CD14-positive monocyte (primary cell): Measurements from ENCODE around the gene NANOGP8. TPM values are rescaled to one million over a fixed set of nuclear protein-coding genes. Genes with fewer than 3 reads are reported as not detected.

Experiments used
- DNase-seq, 3 donors: peaks; one replicate each; pipeline ENCODE4 v3.0.0-alpha.2; 2011 to 2022
- H2AFZ ChIP-seq: 2 replicates; pipeline ENCODE4 v1.6.0; 2012; ENCODE audit warnings: mild to moderate bottlenecking, low read depth, low read length, inconsistent platforms; ENCODE audit not compliant: insufficient read depth, poor library complexity, severe bottlenecking
- H3K27ac ChIP-seq, 2 donors: 1 replicate in 1 of 2; 2 replicates in 1 of 2; pipeline ENCODE4 v1.5.1; 2012 to 2013; ENCODE audit warnings: low read length in 2 of 2, control low read depth in 1 of 2, inconsistent platforms in 1 of 2, low read depth in 1 of 2, mild to moderate bottlenecking in 1 of 2
- H3K27me3 ChIP-seq, 2 donors: one replicate each; pipeline versions ENCODE4 v1.6.0 to v1.6.1; 2011 to 2013; ENCODE audit warnings: low read length in 2 of 2; ENCODE audit not compliant: control insufficient read depth in 2 of 2, insufficient read depth in 2 of 2
- H3K36me3 ChIP-seq, 2 donors: replicated peaks in 1 of 2; 1 replicate in 1 of 2; 2 replicates in 1 of 2; pipeline versions ENCODE4 v1.5.1 to v1.6.1; 2012 to 2013; ENCODE audit warnings: low read length in 2 of 2, control low read depth in 1 of 2, inconsistent platforms in 1 of 2, mild to moderate bottlenecking in 1 of 2; ENCODE audit not compliant: insufficient read depth in 2 of 2, control insufficient read depth in 1 of 2
- H3K4me1 ChIP-seq, 2 donors: 1 replicate in 1 of 2; 2 replicates in 1 of 2; pipeline versions ENCODE4 v1.5.1 to v1.6.1; 2012 to 2013; ENCODE audit warnings: low read length in 2 of 2, control low read depth in 1 of 2, inconsistent platforms in 1 of 2, mild to moderate bottlenecking in 1 of 2, moderate library complexity in 1 of 2; ENCODE audit not compliant: insufficient read depth in 2 of 2, control insufficient read depth in 1 of 2
- H3K4me2 ChIP-seq: replicated peaks from 2 replicates; pipeline ENCODE3; 2012; ENCODE audit warnings: low read length, moderate library complexity, mild to moderate bottlenecking; ENCODE audit not compliant: poor library complexity, severe bottlenecking; ENCODE audit errors: extremely low read depth
- H3K4me3 ChIP-seq, 3 experiments: fragments of 200-600 bp in 1 of 3; sonication (generic) in 1 of 3; replicated peaks in 1 of 3; 1 replicate in 2 of 3; 2 replicates in 1 of 3; pipeline ENCODE4 v1.5.1; 2011 to 2013; ENCODE audit warnings: low read length in 3 of 3, mild to moderate bottlenecking in 3 of 3, control low read depth in 2 of 3, low read depth in 2 of 3, inconsistent platforms in 1 of 3, moderate library complexity in 1 of 3
- H3K79me2 ChIP-seq: 2 replicates; pipeline ENCODE4 v1.6.0; 2012; ENCODE audit warnings: mild to moderate bottlenecking, control low read depth, inconsistent platforms, low read length, moderate library complexity; ENCODE audit not compliant: insufficient read depth
- H3K9ac ChIP-seq: 2 replicates; pipeline ENCODE4 v1.6.0; 2017; ENCODE audit warnings: low read length, mild to moderate bottlenecking; ENCODE audit not compliant: insufficient read depth, poor library complexity, severe bottlenecking
- H3K9me3 ChIP-seq, 2 donors: replicated peaks in 1 of 2; 1 replicate in 1 of 2; 2 replicates in 1 of 2; pipeline versions ENCODE4 v1.5.1 to v1.6.1; 2012 to 2013; ENCODE audit warnings: low read length in 2 of 2, control low read depth in 1 of 2; ENCODE audit not compliant: control insufficient read depth in 1 of 2, insufficient read depth in 1 of 2
- H4K20me1 ChIP-seq: 2 replicates; pipeline ENCODE4 v1.6.0; 2012; ENCODE audit warnings: mild to moderate bottlenecking, low read length, control low read depth, moderate library complexity; ENCODE audit not compliant: insufficient read depth
- H3K27ac Mint-ChIP-seq, 7 donors: one replicate each; pipeline ENCODE4 v1.8.0; 2020; ENCODE audit warnings: mild to moderate bottlenecking in 7 of 7, mixed read lengths in 7 of 7, moderate library complexity in 6 of 7, inconsistent platforms in 2 of 7
- H3K27me3 Mint-ChIP-seq, 3 donors: one replicate each; pipeline ENCODE4 v1.8.0; 2021 to 2022; ENCODE audit warnings: low read depth in 3 of 3, mild to moderate bottlenecking in 3 of 3, mixed read lengths in 3 of 3, moderate library complexity in 3 of 3, inconsistent platforms in 1 of 3
- H3K36me3 Mint-ChIP-seq, 2 donors: one replicate each; pipeline ENCODE4 v1.8.0; 2020; ENCODE audit warnings: mixed read lengths in 2 of 2, inconsistent platforms in 1 of 2, mild to moderate bottlenecking in 1 of 2
- H3K4me1 Mint-ChIP-seq: one replicate; pipeline ENCODE4 v1.8.0; 2020; ENCODE audit warnings: mild to moderate bottlenecking, mixed read lengths
- H3K4me3 Mint-ChIP-seq, 2 donors: one replicate each; pipeline ENCODE4 v1.8.0; 2020; ENCODE audit warnings: mild to moderate bottlenecking in 2 of 2, mixed read lengths in 2 of 2, moderate library complexity in 1 of 2
- H3K9me3 Mint-ChIP-seq, 7 donors: one replicate each; pipeline ENCODE4 v1.8.0; 2020 to 2022; ENCODE audit warnings: mixed read lengths in 7 of 7, mild to moderate bottlenecking in 6 of 7, moderate library complexity in 6 of 7, inconsistent platforms in 2 of 7
- WGBS: methylation state at CpG from one replicate; pipeline ENCODE4 v1.1.5; 2013; ENCODE audit warnings: missing lambda C conversion rate; ENCODE audit not compliant: insufficient coverage; 5-methylcytosine and 5-hydroxymethylcytosine counted together
- intact Hi-C, 2 donors: fragments of 100-400 bp; cut with micrococcal nuclease; formaldehyde crosslinking; loops; one replicate each; pipeline versions ENCODE4 v1.15.0 to v1.15.1; 2023
- polyA plus RNA-seq, 3 donors: library from polyadenylated mRNA; depleted of rRNA in 1 of 3; unstranded in 2 of 3; stranded (reverse) in 1 of 3; fragments of 300-500 nt in 2 of 3; fragments of >200 nt in 1 of 3; fragmentation: Illumina TruSeq in 2 of 3; gene quantifications; 1 replicate in 2 of 3; 2 replicates in 1 of 3; pipeline ENCODE4 v1.2.3, GENCODE V29; 2012 to 2021
- TF ChIP-seq, protein P1 (sequence below): fragments of 200-600 bp; IDR thresholded peaks from one replicate; pipeline ENCODE4 v1.8.0; 2022; ENCODE audit warnings: antibody characterized with exemption, mild to moderate bottlenecking

Gene NANOGP8
- polyA plus RNA-seq, 3 donors, result not detected

DNA sequence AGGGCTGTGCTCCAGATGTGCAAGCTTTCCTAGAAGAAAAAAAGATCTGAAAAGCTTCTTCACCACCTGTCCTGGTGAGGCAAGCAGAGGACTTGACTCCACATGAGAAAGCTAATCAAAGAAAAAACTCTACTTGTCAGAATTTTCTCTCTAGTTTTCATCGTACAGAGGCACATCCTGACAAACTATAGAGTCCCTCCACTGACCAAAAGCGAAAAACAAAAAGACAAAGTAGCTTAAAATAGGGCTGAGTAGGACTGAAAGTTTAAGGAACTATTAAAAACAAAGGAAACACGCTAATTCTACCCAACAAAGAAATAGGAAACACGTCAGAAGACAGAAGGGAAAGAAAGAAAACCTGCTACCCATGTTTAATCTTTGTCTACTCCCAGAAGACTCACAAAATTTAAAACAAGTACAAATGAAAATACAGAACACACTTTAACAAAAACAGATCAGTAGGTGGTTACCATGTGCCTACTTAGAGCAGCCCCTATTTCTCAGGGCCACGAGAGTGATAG is 26.5 kb downstream of the NANOGP8 start:
- 58% methylated on average over 2 of the region's 5 CpGs for WGBS
- Mint-ChIP-seq H3K4me1 (peaks cover 42% of the 10 kb centered on the region), H3K9me3 (peaks cover 0 to 4% (median 0%) of the 10 kb centered on the region in 7 donors), H3K36me3 (peaks cover 0 to 2% of the 10 kb centered on the region in 2 donors), H3K27ac (peak overlapping the region; percentile 41 to 96 (median 89)), H3K27me3 (peaks cover 0 to 3% (median 2%) of the 10 kb centered on the region in 3 donors), H3K4me3 (peak overlapping the region; percentile 2 to 48)
- Histone ChIP-seq H3K4me1 (peaks cover 35 to 36% of the 10 kb centered on the region in 2 donors), H2AFZ (peak overlapping the region; percentile 48), H3K9me3 (no peaks in the 10 kb centered on the region), H3K4me3 (peak overlapping the region in 1 of 3 experiments; percentile 20), H3K27ac (peak overlapping the region; percentile 52 to 86), H3K9ac (no peak overlapping the region), H4K20me1 (no peaks in the 10 kb centered on the region), H3K27me3 (no peaks in the 10 kb centered on the region), H3K79me2 (no peaks in the 10 kb centered on the region), H3K4me2 (peak overlapping the region; percentile 55), H3K36me3 (no peaks in the 10 kb centered on the region)
- intact Hi-C loops, result no loop called here
- TF ChIP-seq, protein P1, sequence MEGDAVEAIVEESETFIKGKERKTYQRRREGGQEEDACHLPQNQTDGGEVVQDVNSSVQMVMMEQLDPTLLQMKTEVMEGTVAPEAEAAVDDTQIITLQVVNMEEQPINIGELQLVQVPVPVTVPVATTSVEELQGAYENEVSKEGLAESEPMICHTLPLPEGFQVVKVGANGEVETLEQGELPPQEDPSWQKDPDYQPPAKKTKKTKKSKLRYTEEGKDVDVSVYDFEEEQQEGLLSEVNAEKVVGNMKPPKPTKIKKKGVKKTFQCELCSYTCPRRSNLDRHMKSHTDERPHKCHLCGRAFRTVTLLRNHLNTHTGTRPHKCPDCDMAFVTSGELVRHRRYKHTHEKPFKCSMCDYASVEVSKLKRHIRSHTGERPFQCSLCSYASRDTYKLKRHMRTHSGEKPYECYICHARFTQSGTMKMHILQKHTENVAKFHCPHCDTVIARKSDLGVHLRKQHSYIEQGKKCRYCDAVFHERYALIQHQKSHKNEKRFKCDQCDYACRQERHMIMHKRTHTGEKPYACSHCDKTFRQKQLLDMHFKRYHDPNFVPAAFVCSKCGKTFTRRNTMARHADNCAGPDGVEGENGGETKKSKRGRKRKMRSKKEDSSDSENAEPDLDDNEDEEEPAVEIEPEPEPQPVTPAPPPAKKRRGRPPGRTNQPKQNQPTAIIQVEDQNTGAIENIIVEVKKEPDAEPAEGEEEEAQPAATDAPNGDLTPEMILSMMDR, result no peak
- DNase-seq, result peak in 1 of 3 donors; percentile 20

DNA sequence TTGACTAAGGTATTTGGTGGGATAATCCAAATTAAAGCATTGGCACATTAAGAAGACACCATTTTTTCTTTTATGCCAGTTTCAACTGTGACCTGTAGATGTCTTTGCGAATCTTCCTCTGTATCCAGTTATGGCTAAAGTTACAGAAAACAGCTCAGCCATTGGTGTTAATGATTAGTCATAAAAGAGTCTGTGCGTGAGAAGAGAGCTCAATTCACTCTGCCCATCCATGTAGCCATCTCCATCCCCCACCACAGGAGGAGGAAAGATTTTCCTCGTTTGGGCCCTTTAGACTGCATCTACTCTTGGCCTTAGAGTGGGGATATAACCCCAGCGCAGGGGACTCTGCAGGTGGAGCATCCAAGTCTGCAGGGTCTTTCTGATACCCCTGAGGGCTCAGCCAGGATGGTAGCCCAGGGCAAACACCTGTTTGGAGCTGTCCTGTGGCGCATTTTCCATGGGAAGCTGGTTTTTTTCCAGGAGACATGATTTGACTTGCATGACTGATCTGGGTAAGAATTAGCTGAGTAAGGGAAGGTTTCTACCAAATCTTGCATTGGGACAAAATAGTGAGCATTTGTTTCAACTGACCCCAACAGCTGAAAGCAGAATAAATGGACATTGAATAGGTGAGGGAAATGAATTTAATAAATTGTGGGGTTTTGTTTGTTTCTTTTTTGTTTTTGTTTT is 29.5 kb downstream of the NANOGP8 start:
- no peaks in the 10 kb centered on the region for H3K36me3 ChIP-seq
- DNase-seq, result no peak
- H3K9ac ChIP-seq, result no peak overlapping the region
- no peak overlapping the region for H3K4me3 Mint-ChIP-seq
- H3K4me1 ChIP-seq, result peaks cover 26 to 30% of the 10 kb centered on the region in 2 donors
- 92% methylated on average over 2 of the region's 5 CpGs for WGBS
- peaks cover 0 to 6% (median 1%) of the 10 kb centered on the region in 3 donors for H3K27me3 Mint-ChIP-seq
- no peak overlapping the region for H3K27ac Mint-ChIP-seq
- no peak overlapping the region for H3K4me2 ChIP-seq
- intact Hi-C loops, result no loop called here
- no peak overlapping the region for H3K27ac ChIP-seq
- H3K9me3 ChIP-seq, result no peaks in the 10 kb centered on the region
- H3K4me1 Mint-ChIP-seq, result peaks cover 32% of the 10 kb centered on the region
- H3K4me3 ChIP-seq, result no peak overlapping the region
- no peaks in the 10 kb centered on the region for H3K79me2 ChIP-seq
- H2AFZ ChIP-seq, result no peak overlapping the region
- peaks cover 0 to 8% (median 2%) of the 10 kb centered on the region in 7 donors for H3K9me3 Mint-ChIP-seq
- TF ChIP-seq, protein P1, result no peak
- H3K36me3 Mint-ChIP-seq, result no peaks in the 10 kb centered on the region
- H4K20me1 ChIP-seq, result no peaks in the 10 kb centered on the region
- H3K27me3 ChIP-seq, result no peaks in the 10 kb centered on the region
